Naive B cell (primary cell): ENCODE data around the gene CHST11. TPM values are rescaled to one million over a fixed set of nuclear protein-coding genes. Genes with fewer than 3 reads are reported as not detected.
A peak's percentile ranks its signal among the peaks of the same experiment; 100 is the strongest.
"Not testable (repeated sequence)": the region's sequence is repeated elsewhere in the genome, so short reads cannot be mapped to it uniquely, and the experiment has no call there.

Experiments
- ATAC-seq, 2 donors: fragments of 150-1000 bp; cut with Tn5 transposase; 2 replicates each; pipeline ENCODE4 v1.10.0; 2021; ENCODE audit warnings: low read depth in 2 of 2, mild to moderate bottlenecking in 2 of 2, moderate library complexity in 2 of 2
- DNase-seq: peaks from one replicate; pipeline ENCODE4 v3.0.0; 2022
- H3K27ac Mint-ChIP-seq, 6 donors: one replicate each; pipeline ENCODE4 v1.8.0; 2020 to 2022; ENCODE audit warnings: mild to moderate bottlenecking in 6 of 6, mixed read lengths in 6 of 6, moderate library complexity in 5 of 6, inconsistent platforms in 2 of 6
- H3K27me3 Mint-ChIP-seq, 3 donors: one replicate each; pipeline ENCODE4 v1.8.0; 2021 to 2022; ENCODE audit warnings: mixed read lengths in 3 of 3, mild to moderate bottlenecking in 1 of 3
- H3K36me3 Mint-ChIP-seq, 2 donors: one replicate each; pipeline ENCODE4 v1.8.0; 2020 to 2022; ENCODE audit warnings: mixed read lengths in 2 of 2, inconsistent platforms in 1 of 2, mild to moderate bottlenecking in 1 of 2
- H3K4me1 Mint-ChIP-seq, 3 donors: one replicate each; pipeline ENCODE4 v1.8.0; 2020 to 2022; ENCODE audit warnings: mixed read lengths in 3 of 3, inconsistent platforms in 1 of 3, mild to moderate bottlenecking in 1 of 3, moderate library complexity in 1 of 3
- H3K4me3 Mint-ChIP-seq, 8 donors: one replicate each; pipeline ENCODE4 v1.8.0; 2020 to 2022; ENCODE audit warnings: mild to moderate bottlenecking in 8 of 8, mixed read lengths in 8 of 8, moderate library complexity in 8 of 8, inconsistent platforms in 2 of 8
- H3K9me3 Mint-ChIP-seq, 7 donors: one replicate each; pipeline ENCODE4 v1.8.0; 2020 to 2022; ENCODE audit warnings: mixed read lengths in 7 of 7, mild to moderate bottlenecking in 5 of 7, inconsistent platforms in 2 of 7, moderate library complexity in 1 of 7
- polyA plus RNA-seq, 6 donors: library from polyadenylated mRNA; unstranded; fragments of 300-500 nt; fragmentation: Illumina TruSeq; gene quantifications; one replicate each; pipeline ENCODE4 v1.2.3, GENCODE V29; 2021; ENCODE audit warnings: low read depth in 6 of 6

CHST11 gene
- polyA plus RNA-seq, 6 donors from 2014 or later: 39.8 to 63.6 (median 58.6) TPM

DNA sequence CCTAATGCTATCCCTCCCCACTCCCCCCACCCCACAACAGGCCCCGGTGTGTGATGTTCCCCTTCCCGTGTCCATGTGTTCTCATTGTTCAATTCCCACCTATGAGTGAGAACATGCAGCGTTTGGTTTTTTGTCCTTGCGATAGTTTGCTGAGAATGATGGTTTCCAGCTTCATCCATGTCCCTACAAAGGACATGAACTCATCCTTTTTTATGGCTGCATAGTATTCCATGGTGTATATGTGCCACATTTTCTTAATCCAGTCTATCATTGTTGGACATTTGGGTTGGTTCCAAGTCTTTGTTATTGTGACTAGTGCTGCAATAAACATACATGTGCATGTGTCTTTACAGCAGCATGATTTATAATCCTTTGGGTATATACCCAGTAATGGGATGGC is 349.4 kb downstream of the CHST11 start:
- not testable (repeated sequence) for ATAC-seq, H3K36me3 Mint-ChIP-seq, H3K4me3 Mint-ChIP-seq, H3K27ac Mint-ChIP-seq, H3K27me3 Mint-ChIP-seq, DNase-seq, H3K9me3 Mint-ChIP-seq
- H3K4me1 Mint-ChIP-seq: peaks cover 11 to 14% (median 13%) of the 10 kb centered on the region in 3 donors

- Mint-ChIP-seq H3K4me1 (peaks cover 11 to 14% (median 13%) of the 10 kb centered on the region in 3 donors), H3K27ac (peak overlapping the region in 1 of 6 donors; percentile 61), H3K9me3 (peaks cover 0 to 1% (median 0%) of the 10 kb centered on the region in 7 donors), H3K36me3 (peaks cover 0 to 5% of the 10 kb centered on the region in 2 donors), H3K27me3 (no peaks in the 10 kb centered on the region), H3K4me3 (no peak overlapping the region)
- DNase-seq (no peak), ATAC-seq (no peak)
These were observed 352.5 kb downstream of the CHST11 start for GRCh38 chr12:104809251-104809650.

DNA sequence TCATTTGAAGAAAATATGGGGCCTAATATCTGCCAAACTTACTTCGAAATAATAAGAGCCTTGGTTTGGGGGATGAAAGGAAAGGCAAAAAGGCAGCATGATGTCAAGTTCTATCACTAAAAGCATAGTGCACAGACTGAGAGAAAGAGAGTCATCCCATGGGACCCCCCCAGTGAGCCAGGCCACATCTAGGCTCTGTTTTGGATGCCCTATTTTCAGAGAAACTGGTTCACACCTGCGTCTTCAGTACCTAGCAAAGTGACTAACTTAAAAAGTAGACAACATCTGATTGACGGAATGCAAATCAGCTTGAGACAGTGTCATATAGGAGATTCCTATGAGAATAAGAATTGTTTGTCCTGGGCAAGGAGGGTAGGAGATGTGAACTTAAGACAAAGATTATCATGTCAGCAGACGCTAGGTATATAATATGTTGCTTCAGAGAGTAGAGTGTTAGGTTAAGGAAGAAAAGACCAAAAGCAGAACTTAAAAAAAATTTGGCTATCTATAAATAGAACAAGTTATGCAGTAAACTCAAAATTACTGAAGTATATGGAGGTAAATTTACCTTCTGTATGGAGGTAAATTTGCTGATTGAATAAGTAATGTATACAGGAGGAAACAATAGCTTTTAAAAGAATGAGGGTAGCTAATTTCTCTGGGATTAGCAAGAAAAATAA is 353.1 kb downstream of the CHST11 start:
- Mint-ChIP-seq H3K4me3 (peak overlapping the region in 3 of 8 donors; percentile 3 to 17 (median 17)), H3K27ac (peak overlapping the region in 1 of 6 donors; percentile 34), H3K4me1 (peaks cover 11 to 14% (median 13%) of the 10 kb centered on the region in 3 donors), H3K27me3 (no peaks in the 10 kb centered on the region), H3K9me3 (peaks cover 0 to 1% (median 0%) of the 10 kb centered on the region in 7 donors), H3K36me3 (peaks cover 0 to 5% of the 10 kb centered on the region in 2 donors)
- DNase-seq (no peak), ATAC-seq (peak; percentile 52 to 61)

Other genes starting within 250 kb of the CHST11 start
- 10 to 100 TPM; 19.5 to 26.9 (median 22.9) TPM for gene TXNRD1, start 241.2 kb upstream of the CHST11 start, polyA plus RNA-seq
- gene EID3, start 153.2 kb upstream of the CHST11 start, polyA plus RNA-seq: 10 to 100 TPM in 5 of 6 donors, 1 to 10 TPM in 1; 6.3 to 16.9 (median 15.5) TPM